HG03565 (cell line): ENCODE measurements around the gene AIMP1.
A peak's percentile ranks its signal among the peaks of the same experiment; 100 is the strongest.

Experiments used
- ATAC-seq: cut with Tn5 transposase; IDR thresholded peaks from one replicate; pipeline ENCODE4 v1.9.1; 2021; ENCODE audit warnings: mild to moderate bottlenecking, moderate library complexity; ENCODE audit not compliant: unreplicated experiment

The AIMP1 gene

DNA sequence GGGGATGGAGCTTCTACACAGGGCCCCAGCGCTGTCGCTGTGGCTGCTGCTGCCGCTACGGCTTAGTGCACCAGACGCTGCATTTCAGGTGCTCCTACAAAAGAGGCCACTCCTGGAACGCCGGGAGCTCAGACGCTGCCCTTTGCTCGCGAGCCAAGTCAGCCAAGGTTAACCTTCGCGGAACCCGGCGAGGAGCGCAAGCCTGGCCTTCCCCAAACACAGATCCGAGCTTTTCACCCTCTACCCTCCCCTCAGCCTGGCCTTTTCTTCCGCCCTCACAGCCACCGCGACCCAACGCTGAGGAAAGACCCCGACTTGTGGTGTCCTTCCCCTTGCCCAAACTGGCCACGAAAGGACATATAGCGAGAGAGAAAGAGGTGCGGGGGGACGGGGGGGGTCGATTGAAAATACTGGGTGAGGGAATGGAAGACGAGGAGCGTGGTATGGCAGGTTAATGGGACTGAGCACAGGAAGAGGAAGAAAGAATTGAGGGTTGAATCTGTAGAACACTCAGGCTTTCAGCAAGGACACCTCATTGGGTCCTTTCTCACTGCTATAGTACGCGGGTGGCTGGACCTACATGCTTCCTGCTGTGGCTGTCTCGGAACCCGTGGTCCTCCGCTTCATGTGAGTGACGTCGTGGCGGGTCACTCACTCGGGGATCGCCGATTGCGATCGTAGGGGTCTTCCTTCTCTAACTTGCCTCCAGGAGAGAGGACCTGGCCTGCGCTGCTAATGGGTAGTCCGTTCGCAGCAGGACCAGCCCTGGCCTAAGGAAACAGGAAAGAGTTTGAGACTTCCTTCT is at the start of gene AIMP1, which contains the start of gene TBCK:
AIMP1 (plus strand) TSS at position 583 of the 805 bp plus-strand sequence. CDS start 8,460 bp downstream, outside the sequence.
TBCK (minus strand) TSS at position 242 of the 805 bp plus-strand sequence. CDS start 7,249 bp downstream, outside the sequence.
- peak; percentile 87 for ATAC-seq

DNA sequence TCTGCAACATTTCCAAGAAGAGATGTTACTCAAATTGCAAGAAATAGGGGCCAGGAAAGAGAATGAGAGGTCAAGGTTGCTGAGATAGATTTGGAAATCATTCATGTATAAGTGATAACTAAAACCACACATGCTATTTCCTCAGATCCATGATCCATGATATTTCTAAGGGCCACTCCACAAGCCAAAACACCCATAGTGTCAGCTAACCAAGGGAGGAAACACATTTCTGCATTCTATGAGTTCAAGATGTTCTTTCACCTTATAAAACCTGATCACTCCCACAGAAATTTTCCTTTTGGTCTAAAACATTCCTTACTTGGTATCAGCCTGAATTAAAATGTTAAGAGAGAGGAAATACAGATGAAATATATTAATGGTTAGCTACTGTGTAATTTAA is 47.6 kb upstream of the AIMP1 start:
- ATAC-seq, result no peak

DNA sequence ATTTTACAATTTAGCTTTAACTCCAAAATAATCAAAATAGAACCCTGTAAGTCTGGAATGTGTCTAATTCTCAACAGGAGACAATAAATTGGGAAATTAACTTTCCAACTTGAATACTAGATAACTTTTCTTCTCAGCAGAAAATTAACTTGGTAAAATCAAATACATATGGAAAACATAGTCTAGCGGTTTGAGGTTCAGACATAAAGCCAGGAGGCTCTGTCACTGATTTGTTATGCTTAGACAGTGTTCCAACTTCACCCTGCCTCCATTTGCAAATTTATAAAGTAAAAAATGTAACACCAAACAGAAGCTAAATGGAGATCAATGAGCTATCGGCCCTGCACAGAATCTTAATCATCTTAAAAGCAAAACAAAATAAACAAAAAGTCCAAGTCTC is 46.6 kb upstream of the AIMP1 start:
- no peak for ATAC-seq

DNA sequence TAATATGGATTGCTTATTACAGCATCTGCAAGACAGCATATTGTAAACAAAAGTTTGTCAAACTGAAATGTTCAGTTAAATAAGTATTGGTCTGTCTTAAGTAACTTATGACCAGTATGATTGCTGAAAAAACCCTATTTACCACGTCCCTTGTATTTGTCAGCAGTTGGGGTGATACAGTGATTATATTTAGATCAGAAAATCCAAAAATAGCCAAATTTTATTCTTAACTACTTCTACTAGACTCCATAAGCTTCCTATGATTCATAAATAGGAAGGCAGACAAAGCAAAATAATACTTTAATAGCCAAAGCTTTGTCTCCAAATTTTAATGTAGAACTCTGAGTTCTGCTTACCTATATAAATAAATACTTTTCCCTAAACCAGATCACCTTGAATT is 45.6 kb upstream of the AIMP1 start:
- ATAC-seq, result no peak

DNA sequence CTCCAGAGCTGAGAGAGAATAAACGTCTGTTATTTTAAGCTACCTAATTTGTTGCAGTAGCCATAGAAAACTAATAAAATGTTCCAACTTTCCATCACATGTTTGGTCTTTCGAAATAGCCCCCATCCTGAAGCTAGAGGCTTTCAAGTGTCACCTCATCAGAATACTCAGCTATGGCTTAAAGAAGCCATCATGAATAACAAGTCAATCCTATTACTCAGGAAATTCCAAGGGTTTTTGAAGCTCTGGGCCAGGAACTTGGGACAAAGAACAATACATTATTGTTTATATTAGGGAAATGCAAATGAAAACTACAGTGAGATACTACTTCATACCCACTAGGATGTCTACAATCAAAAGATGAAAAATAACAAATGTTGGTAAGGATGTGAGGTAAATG is 42.5 kb upstream of the AIMP1 start:
- no peak for ATAC-seq

DNA sequence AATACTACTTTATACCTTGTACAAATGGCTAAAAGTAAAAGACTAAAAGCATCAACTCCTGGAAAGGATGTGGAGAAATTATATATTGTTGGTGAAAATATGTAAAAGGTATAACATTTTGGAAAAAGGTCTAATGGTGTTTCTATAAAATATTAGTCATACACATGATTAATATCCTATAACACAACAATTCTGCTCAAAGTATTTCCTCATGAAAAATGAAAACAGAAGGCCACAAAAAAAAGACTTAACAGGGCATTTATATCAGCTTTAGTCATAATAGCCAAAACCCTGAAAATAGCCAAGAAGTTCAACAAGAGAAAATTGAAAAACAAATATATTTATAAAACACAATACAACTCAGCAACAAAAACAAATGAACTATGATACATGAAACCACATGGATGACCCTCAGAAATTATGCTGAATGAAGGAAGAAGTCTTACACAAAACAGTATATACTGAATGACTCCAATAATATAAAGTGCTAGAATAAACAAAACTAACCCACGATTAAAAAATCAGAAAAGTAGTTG is 39.1 kb upstream of the AIMP1 start:
- ATAC-seq, result no peak

DNA sequence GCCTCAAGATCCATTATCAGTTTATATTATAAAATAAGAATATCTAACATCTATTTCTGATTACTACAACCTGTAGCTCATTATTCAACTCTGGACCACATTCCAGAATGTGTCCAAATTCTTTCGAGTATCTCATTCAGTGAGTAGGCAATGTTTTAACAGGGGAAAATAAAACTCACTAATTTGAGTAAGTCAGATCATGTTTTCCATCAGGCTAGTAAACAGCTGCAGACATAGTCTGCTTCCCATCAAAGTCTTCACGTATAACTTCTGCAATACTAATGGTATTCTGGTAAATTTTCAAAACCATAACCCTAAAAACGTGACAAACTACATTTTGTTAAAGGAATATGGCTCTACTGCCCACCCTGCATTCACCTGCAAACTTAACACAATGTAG is 32.1 kb upstream of the AIMP1 start:
- no peak for ATAC-seq

DNA sequence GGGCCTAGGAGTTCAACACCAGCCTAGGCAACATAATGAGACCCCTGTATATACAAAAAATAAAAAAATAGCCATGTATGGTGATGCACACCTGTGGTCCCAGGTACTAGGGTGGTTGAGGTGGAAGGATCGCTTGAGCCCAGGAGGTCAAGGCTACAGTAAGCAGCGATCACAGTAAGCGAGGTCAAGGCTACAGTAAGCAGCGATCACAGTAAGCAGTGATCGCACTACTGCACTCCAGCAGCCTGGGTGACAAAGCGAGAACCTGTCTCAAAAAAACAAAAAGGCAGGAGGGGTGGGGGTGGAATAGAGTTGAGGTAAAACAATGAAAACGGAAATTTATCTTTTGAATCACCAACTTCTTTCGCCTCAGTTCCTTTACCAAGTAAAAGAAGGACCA is 29.7 kb upstream of the AIMP1 start:
- ATAC-seq, result no peak

DNA sequence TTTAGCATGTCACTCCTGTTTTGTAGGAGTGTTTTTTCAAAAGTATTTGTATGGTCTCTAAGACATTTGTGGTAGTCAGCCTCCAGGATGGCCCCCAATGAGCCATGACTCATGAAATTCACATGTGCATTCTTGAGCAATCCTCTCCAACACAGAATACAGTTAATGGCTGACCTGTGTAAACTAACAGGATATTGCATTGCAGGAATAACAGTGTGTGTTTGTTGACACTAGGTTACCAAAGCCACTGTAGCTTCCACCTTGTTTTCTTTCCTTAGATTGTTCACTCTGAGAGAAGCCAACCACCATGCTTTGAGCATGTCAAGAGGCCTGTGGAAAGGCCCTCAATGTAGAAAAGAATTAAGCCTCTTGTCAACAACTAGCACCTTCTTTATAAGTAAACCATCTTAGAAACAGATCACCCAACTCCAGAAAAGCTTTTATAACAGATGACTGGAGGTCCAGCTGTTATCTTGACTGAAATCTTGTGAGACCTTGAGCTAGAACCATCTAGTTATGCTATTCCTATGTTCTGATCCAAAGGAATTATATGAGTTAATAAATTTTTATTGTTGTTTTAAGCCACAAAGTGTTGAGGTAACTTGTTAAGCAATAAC is 28.9 kb upstream of the AIMP1 start:
- ATAC-seq, result no peak

DNA sequence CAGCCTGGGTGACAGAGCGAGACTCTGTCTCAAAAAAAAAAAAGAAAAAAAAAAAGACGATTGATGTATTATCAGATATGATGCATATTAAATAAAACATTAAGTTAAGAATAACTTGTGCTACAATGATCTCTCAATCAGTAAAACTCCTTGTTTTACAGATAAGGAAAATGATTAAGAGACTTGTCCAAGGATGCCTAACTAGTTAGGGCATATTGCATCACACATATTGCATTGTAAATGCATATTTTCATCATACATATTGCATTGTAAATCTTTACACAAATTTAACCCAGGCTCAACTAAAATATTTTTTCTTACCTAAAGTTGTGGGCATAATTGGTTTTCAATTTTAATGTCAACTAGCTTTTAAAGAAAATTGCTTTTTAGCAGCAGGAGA is 26.6 kb upstream of the AIMP1 start:
- no peak for ATAC-seq

DNA sequence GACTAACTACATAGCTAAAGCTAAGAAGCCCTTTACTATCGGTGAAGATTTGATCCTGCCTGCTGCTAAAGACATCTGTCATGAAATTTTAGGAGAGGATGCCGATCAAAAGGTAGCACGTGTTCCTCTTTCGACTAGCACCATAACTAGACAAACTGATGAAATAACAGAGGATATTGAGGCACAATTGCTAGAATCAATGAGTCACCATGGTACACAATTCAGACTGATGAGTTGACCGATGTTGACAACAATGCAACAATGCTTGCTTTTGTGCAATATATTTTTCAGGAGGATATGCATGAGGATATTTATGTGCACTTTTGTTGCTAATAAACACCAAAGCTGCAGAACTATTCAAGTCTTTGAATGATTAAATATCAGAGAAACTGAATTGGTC is 24.7 kb upstream of the AIMP1 start:
- no peak for ATAC-seq

DNA sequence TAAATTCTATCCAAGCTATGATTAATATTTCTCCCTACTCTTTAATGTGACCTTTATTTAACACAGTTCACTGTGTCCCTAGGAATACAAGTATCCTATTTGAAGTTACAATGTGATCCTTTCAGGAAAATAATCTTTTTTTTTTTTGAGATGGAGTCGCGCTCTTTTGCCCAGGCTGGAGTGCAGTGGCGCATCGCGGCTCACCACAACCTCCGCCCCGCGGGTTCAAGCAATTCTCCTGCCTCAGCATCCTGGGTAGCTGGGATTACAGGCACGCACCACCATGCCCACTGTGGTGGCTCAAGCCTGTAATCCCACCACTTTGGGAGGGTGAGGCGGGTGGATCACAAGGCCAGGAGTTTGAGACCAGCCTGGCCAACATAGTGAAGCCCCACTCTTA is 22.3 kb upstream of the AIMP1 start:
- no peak for ATAC-seq

DNA sequence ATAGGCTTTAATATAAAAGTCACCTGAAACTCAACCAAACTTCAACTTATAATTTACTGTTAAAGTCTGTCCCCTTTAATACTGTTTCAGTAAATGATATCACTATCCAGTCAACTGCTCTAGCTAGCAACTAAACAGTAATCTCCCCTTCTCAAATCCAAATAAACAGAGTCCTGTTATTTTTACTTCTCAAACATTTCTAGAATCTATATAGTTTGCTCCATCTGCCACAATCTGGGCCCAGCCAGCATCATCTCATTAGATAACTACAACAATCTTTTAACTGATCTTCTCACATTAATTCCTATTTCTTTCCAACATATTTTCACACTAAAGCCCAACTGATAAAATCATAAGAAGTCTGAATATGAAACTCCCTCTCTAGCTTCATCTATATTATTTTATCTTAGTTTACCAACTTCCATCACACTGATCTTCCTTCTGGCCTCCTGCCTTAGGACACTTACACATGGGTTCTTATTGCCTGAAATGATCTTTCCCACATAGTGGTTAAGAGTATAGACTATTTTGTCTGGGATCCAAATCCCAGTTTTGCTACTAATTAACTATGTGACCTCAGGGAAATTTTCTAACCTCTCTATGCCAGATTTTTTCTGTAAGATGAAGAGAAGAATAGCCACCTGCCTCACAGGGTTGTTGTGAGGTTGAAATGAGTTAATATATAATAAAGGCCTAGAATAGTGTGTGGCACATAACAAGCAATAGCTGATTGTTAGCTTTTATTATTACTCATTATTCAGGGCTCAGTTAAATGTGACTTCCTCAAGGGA is 18.9 kb upstream of the AIMP1 start:
- ATAC-seq, result no peak

DNA sequence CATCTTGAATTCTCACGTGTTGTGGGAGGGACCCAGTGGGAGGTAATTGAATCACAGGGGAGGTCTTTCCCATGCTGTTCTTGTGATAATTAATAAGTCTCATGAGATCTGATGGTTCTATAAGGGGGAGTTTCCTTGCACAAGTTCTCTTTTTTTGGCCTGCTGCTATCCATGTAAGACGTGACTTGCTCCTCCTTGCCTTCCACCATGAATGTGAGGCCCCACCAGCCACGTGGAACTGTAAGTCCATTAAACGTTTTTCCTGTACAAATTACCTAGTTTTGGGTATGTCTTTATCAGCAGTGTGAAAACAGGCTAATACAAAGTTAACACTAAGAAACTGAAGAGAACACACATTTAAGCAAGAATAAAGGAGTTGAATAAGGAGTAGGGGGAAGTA is 16.4 kb upstream of the AIMP1 start:
- ATAC-seq, result no peak

DNA sequence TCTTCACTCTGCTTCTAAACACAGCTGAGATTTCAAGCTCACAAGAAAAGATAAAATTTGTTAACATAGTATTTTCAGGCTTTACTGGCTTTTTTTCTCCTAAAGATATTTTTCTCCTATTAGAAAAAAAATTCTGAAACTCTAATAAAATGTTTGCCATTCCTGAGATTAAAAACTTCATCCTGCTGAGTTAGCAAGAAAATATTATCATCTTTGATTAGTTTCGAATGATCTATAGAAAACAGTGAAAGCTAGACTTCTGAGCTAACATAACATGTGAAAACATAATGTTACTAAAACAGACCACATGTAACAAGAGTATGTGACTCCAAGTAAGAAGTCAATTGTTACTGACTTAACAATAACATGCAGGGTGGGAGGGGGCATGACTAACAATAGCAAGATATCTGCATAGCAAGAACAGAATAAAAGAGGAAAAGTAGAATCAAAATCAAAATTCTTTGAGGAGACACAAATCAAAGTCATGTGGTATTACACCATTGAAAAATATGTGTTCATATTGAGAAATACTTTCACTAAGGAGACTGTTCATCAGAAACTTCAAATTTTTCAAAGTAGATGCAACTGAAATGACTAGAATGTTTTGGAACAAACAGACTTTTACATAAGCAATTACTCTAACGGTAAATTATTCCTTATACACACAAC is 14.8 kb upstream of the AIMP1 start:
- no peak for ATAC-seq

DNA sequence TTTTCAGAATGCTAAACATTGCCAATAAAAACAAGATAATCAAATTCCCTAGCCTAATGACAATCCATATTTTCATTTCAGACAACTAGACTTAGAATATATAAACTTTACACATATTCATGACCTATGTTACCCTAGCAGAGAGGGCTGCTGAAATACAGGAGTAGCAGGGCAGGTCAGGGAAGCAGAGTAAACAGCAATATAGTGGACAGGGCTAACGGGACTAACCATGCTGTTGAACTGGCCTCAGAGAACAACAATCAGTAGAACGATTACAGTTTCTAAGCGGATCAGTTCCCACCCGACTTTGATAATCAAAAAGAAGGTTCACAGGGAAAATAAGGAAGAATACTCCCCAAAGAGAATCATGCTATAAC is 14.3 kb upstream of the AIMP1 start:
- ATAC-seq, result no peak

DNA sequence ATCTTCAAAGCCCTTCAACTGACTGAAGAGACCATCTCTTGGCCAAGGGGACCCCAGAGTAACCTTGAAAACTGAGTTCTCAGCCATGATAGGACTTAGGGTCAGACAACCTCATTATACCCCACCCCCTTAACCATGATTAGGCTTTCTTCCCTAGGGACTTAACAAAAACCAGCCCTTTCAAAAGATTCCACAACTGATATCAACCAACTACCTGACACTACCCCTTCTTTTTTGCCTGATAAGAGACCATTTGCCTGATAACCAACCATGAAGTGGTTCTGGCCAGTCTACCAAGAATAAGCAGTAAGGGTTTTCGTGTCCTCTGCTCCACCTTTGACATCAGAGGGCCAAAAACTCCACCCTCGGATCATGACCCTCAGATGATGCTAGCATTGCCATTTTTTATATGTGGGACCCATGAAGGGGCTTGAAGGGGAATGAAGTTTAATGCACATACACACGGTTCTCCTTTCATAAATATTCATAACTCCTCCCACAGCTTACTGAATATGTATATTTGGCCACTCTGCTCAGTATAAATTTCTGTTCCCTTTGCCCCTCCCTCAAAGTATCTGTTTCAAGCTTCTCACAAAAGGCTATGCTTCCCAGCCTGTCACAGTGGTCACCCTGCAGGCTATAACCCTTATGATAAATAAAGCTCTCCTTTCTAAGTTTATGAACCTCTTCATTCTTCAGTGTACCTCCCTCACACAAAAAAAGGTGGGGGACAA is 12.6 kb upstream of the AIMP1 start:
- no peak for ATAC-seq

DNA sequence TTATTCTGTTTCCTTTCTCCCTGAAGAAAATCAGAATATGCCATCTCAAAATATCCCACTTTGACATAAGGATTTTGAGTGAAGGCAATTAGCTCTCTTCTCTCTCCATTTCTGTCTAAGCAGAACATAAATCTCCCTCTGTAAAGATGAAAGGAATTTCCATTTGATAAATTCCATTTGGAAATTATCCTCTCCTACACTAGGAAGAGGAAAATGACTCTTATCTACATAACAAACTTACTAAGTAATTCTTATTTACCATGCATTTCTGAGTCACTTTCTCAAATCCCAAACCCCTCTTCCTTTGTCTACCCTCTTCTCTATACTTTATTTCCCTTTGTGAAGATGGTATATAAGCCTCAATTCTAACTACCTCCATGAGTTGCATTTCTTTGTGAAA is 11.7 kb upstream of the AIMP1 start:
- no peak for ATAC-seq

DNA sequence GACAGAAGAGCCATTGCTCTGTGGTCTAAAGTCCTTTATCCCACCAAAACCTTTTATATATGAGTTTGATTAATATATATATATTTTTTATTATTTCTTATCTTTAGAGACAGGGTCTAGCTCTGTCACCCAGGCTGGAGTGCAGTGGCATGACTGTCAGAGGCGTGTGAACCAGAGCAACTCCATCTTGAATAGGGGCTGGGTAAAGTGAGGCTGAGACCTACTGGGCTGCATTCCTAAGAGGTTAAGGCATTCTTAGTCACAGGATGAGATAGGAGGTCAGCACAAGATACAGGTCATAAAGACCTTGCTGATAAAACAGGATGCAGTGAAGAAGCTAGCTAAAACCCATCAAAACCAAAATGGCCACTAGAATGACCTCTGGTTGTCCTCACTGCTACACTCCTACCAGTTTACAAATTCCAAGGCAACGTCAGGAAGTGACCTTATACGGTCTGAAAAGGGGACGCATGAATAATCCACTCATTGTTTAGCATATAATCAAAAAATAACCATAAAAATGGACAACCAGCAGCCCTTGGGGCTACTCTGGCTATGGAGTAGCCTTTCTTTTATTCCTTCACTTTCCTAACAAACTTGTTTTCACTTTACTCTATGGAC is 10.8 kb upstream of the AIMP1 start:
- ATAC-seq, result no peak

DNA sequence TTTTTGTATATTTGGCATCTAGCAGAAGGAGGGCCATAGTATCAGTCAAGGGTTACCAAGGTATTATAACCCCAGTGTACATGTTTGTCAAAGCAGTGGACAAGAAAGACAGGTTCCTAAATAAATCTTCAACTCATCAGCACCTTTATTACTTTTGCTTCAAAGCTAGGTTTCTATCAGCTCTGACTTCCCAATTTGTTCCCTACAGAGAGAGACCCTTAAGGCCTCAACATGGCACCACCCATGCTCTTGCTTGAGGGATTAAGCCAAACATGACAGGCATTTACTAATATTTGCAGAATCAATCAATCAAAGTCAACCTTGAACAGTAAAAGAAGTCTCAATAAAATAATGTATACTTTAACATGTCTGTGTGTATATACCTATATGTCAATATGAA is 9.8 kb upstream of the AIMP1 start:
- ATAC-seq, result no peak
